CD14-positive monocyte (primary cell): ENCODE data around the gene CPB2. TPM values are rescaled to one million over a fixed set of nuclear protein-coding genes. Genes with fewer than 3 reads are reported as not detected.

Experiments
- DNase-seq, 3 donors: peaks; one replicate each; pipeline ENCODE4 v3.0.0-alpha.2; 2011 to 2022
- H2AFZ ChIP-seq: 2 replicates; pipeline ENCODE4 v1.6.0; 2012; ENCODE audit warnings: mild to moderate bottlenecking, low read depth, low read length, inconsistent platforms; ENCODE audit not compliant: insufficient read depth, poor library complexity, severe bottlenecking
- H3K27ac ChIP-seq, 2 donors: 1 replicate in 1 of 2; 2 replicates in 1 of 2; pipeline ENCODE4 v1.5.1; 2012 to 2013; ENCODE audit warnings: low read length in 2 of 2, control low read depth in 1 of 2, inconsistent platforms in 1 of 2, low read depth in 1 of 2, mild to moderate bottlenecking in 1 of 2
- H3K27me3 ChIP-seq, 2 donors: one replicate each; pipeline versions ENCODE4 v1.6.0 to v1.6.1; 2011 to 2013; ENCODE audit warnings: low read length in 2 of 2; ENCODE audit not compliant: control insufficient read depth in 2 of 2, insufficient read depth in 2 of 2
- H3K36me3 ChIP-seq, 2 donors: replicated peaks in 1 of 2; 1 replicate in 1 of 2; 2 replicates in 1 of 2; pipeline versions ENCODE4 v1.5.1 to v1.6.1; 2012 to 2013; ENCODE audit warnings: low read length in 2 of 2, control low read depth in 1 of 2, inconsistent platforms in 1 of 2, mild to moderate bottlenecking in 1 of 2; ENCODE audit not compliant: insufficient read depth in 2 of 2, control insufficient read depth in 1 of 2
- H3K4me1 ChIP-seq, 2 donors: 1 replicate in 1 of 2; 2 replicates in 1 of 2; pipeline versions ENCODE4 v1.5.1 to v1.6.1; 2012 to 2013; ENCODE audit warnings: low read length in 2 of 2, control low read depth in 1 of 2, inconsistent platforms in 1 of 2, mild to moderate bottlenecking in 1 of 2, moderate library complexity in 1 of 2; ENCODE audit not compliant: insufficient read depth in 2 of 2, control insufficient read depth in 1 of 2
- H3K4me2 ChIP-seq: replicated peaks from 2 replicates; pipeline ENCODE3; 2012; ENCODE audit warnings: low read length, moderate library complexity, mild to moderate bottlenecking; ENCODE audit not compliant: poor library complexity, severe bottlenecking; ENCODE audit errors: extremely low read depth
- H3K4me3 ChIP-seq, 3 experiments: fragments of 200-600 bp in 1 of 3; sonication (generic) in 1 of 3; replicated peaks in 1 of 3; 1 replicate in 2 of 3; 2 replicates in 1 of 3; pipeline ENCODE4 v1.5.1; 2011 to 2013; ENCODE audit warnings: low read length in 3 of 3, mild to moderate bottlenecking in 3 of 3, control low read depth in 2 of 3, low read depth in 2 of 3, inconsistent platforms in 1 of 3, moderate library complexity in 1 of 3
- H3K79me2 ChIP-seq: 2 replicates; pipeline ENCODE4 v1.6.0; 2012; ENCODE audit warnings: mild to moderate bottlenecking, control low read depth, inconsistent platforms, low read length, moderate library complexity; ENCODE audit not compliant: insufficient read depth
- H3K9ac ChIP-seq: 2 replicates; pipeline ENCODE4 v1.6.0; 2017; ENCODE audit warnings: low read length, mild to moderate bottlenecking; ENCODE audit not compliant: insufficient read depth, poor library complexity, severe bottlenecking
- H3K9me3 ChIP-seq, 2 donors: replicated peaks in 1 of 2; 1 replicate in 1 of 2; 2 replicates in 1 of 2; pipeline versions ENCODE4 v1.5.1 to v1.6.1; 2012 to 2013; ENCODE audit warnings: low read length in 2 of 2, control low read depth in 1 of 2; ENCODE audit not compliant: control insufficient read depth in 1 of 2, insufficient read depth in 1 of 2
- H4K20me1 ChIP-seq: 2 replicates; pipeline ENCODE4 v1.6.0; 2012; ENCODE audit warnings: mild to moderate bottlenecking, low read length, control low read depth, moderate library complexity; ENCODE audit not compliant: insufficient read depth
- H3K27ac Mint-ChIP-seq, 7 donors: one replicate each; pipeline ENCODE4 v1.8.0; 2020; ENCODE audit warnings: mild to moderate bottlenecking in 7 of 7, mixed read lengths in 7 of 7, moderate library complexity in 6 of 7, inconsistent platforms in 2 of 7
- H3K27me3 Mint-ChIP-seq, 3 donors: one replicate each; pipeline ENCODE4 v1.8.0; 2021 to 2022; ENCODE audit warnings: low read depth in 3 of 3, mild to moderate bottlenecking in 3 of 3, mixed read lengths in 3 of 3, moderate library complexity in 3 of 3, inconsistent platforms in 1 of 3
- H3K36me3 Mint-ChIP-seq, 2 donors: one replicate each; pipeline ENCODE4 v1.8.0; 2020; ENCODE audit warnings: mixed read lengths in 2 of 2, inconsistent platforms in 1 of 2, mild to moderate bottlenecking in 1 of 2
- H3K4me1 Mint-ChIP-seq: one replicate; pipeline ENCODE4 v1.8.0; 2020; ENCODE audit warnings: mild to moderate bottlenecking, mixed read lengths
- H3K4me3 Mint-ChIP-seq, 2 donors: one replicate each; pipeline ENCODE4 v1.8.0; 2020; ENCODE audit warnings: mild to moderate bottlenecking in 2 of 2, mixed read lengths in 2 of 2, moderate library complexity in 1 of 2
- H3K9me3 Mint-ChIP-seq, 7 donors: one replicate each; pipeline ENCODE4 v1.8.0; 2020 to 2022; ENCODE audit warnings: mixed read lengths in 7 of 7, mild to moderate bottlenecking in 6 of 7, moderate library complexity in 6 of 7, inconsistent platforms in 2 of 7
- WGBS: methylation state at CpG from one replicate; pipeline ENCODE4 v1.1.5; 2013; ENCODE audit warnings: missing lambda C conversion rate; ENCODE audit not compliant: insufficient coverage; 5-methylcytosine and 5-hydroxymethylcytosine counted together
- intact Hi-C, 2 donors: fragments of 100-400 bp; cut with micrococcal nuclease; formaldehyde crosslinking; loops; one replicate each; pipeline versions ENCODE4 v1.15.0 to v1.15.1; 2023
- polyA plus RNA-seq, 3 donors: library from polyadenylated mRNA; depleted of rRNA in 1 of 3; unstranded in 2 of 3; stranded (reverse) in 1 of 3; fragments of 300-500 nt in 2 of 3; fragments of >200 nt in 1 of 3; fragmentation: Illumina TruSeq in 2 of 3; gene quantifications; 1 replicate in 2 of 3; 2 replicates in 1 of 3; pipeline ENCODE4 v1.2.3, GENCODE V29; 2012 to 2021
- TF ChIP-seq, protein P1 (sequence below): fragments of 200-600 bp; IDR thresholded peaks from one replicate; pipeline ENCODE4 v1.8.0; 2022; ENCODE audit warnings: antibody characterized with exemption, mild to moderate bottlenecking

The CPB2 gene
- polyA plus RNA-seq, 3 donors = 0.15 to 0.18 TPM; not detected in 1

DNA sequence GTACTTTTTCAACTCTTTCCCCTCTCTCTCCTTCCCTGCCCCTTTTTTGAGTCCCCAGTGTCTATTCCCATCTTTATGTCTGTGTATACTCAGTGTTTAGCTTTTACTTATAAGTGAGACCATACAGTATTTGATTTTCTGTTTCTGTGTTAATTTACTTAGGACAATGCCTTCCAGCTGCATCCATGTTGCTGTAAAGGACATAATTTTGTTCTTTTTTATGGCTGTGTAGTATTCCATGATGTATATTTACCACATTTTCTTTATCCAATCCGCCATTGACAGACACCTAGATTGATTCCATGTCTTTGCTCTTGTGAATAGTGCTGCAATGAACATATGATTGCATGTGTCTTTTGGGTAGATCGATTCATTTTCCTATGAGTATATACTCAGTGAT lies 41.5 kb downstream of the CPB2 start:
- Histone ChIP-seq H3K4me2 (no peak overlapping the region), H4K20me1 (no peaks in the 10 kb centered on the region), H3K4me1 (no peaks in the 10 kb centered on the region), H2AFZ (no peak overlapping the region), H3K27me3 (no peaks in the 10 kb centered on the region), H3K27ac (no peak overlapping the region), H3K9ac (no peak overlapping the region), H3K9me3 (no peaks in the 10 kb centered on the region), H3K4me3 (no peak overlapping the region), H3K79me2 (no peaks in the 10 kb centered on the region), H3K36me3 (no peaks in the 10 kb centered on the region)
- TF ChIP-seq, protein P1, sequence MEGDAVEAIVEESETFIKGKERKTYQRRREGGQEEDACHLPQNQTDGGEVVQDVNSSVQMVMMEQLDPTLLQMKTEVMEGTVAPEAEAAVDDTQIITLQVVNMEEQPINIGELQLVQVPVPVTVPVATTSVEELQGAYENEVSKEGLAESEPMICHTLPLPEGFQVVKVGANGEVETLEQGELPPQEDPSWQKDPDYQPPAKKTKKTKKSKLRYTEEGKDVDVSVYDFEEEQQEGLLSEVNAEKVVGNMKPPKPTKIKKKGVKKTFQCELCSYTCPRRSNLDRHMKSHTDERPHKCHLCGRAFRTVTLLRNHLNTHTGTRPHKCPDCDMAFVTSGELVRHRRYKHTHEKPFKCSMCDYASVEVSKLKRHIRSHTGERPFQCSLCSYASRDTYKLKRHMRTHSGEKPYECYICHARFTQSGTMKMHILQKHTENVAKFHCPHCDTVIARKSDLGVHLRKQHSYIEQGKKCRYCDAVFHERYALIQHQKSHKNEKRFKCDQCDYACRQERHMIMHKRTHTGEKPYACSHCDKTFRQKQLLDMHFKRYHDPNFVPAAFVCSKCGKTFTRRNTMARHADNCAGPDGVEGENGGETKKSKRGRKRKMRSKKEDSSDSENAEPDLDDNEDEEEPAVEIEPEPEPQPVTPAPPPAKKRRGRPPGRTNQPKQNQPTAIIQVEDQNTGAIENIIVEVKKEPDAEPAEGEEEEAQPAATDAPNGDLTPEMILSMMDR = no peak
- Mint-ChIP-seq H3K4me1 (no peaks in the 10 kb centered on the region), H3K27ac (peak overlapping the region in 1 of 7 donors; percentile 17), H3K9me3 (no peaks in the 10 kb centered on the region), H3K36me3 (no peaks in the 10 kb centered on the region), H3K27me3 (peaks cover 0 to 4% (median 0%) of the 10 kb centered on the region in 3 donors), H3K4me3 (no peak overlapping the region)
- no peak for DNase-seq
- intact Hi-C loops = no loop called here
- no CpG with 5 or more reads among the region's 2 CpGs for WGBS

DNA sequence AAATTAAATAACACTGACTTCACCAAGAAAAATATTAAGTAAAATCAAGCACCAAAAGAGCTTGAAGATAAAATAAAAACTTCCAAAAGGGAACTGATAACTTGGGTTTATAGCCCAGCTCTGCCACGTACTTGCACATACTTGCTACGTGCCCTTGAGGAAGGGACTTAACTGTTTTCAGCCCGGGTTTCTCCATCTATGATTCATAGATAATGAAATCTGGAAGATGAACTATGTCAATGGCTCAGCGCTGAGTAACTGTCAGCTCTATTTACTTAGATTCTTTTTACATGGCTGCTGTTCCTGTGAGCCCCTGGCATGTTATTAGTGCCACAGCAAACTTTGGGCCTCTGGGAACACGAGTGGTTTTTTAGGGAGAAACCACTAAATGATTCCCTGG lies 42.6 kb downstream of the CPB2 start:
- Mint-ChIP-seq H3K4me3 (no peak overlapping the region), H3K36me3 (no peaks in the 10 kb centered on the region), H3K9me3 (no peaks in the 10 kb centered on the region), H3K27me3 (peaks cover 0 to 4% (median 0%) of the 10 kb centered on the region in 3 donors), H3K4me1 (no peaks in the 10 kb centered on the region), H3K27ac (no peak overlapping the region)
- intact Hi-C loops = no loop called here
- 56% methylated on average over 4 of the region's 5 CpGs for WGBS
- Histone ChIP-seq H3K36me3 (no peaks in the 10 kb centered on the region), H3K4me1 (no peaks in the 10 kb centered on the region), H3K27ac (no peak overlapping the region), H4K20me1 (no peaks in the 10 kb centered on the region), H3K27me3 (no peaks in the 10 kb centered on the region), H2AFZ (no peak overlapping the region), H3K9ac (no peak overlapping the region), H3K79me2 (no peaks in the 10 kb centered on the region), H3K4me3 (no peak overlapping the region), H3K4me2 (no peak overlapping the region), H3K9me3 (no peaks in the 10 kb centered on the region)
- DNase-seq = peak; percentile 5 to 64 (median 11)
- TF ChIP-seq, protein P1 = no peak
